HCT116 (cell line): ENCODE data around the gene HEMGN. TPM values are rescaled to one million over a fixed set of nuclear protein-coding genes. Genes with fewer than 3 reads are reported as not detected.

Source experiments
- ATAC-seq: fragments of 200-7000 bp; cut with Tn5 transposase; 2 replicates; pipeline ENCODE4 v1.9.1; 2020; ENCODE audit warnings: mild to moderate bottlenecking, moderate library complexity
- BruUV-seq: library from RNA; stranded (reverse); fragments of 400-500 nt; replicated peaks from 2 replicates; lab custom pipeline; 2021; lab: Mats Ljungman, UMichigan
- CTCF ChIA-PET: fragments of 300-600 bp; sonication (Branson Sonifier 250); formaldehyde crosslinking; loops from one replicate; lab custom pipeline; 2021; ENCODE audit warnings: antibody characterized with exemption; lab: Charles Lee
- POLR2A ChIA-PET: fragments of 300-600, 350-600 bp; sonication (Branson Sonifier 250); formaldehyde crosslinking; loops from one replicate; lab custom pipeline; 2021; ENCODE audit warnings: antibody characterized with exemption; lab: Charles Lee
- RAD21 ChIA-PET, 2 experiments: fragments of 300-600 bp; sonication (Branson Sonifier 250); formaldehyde crosslinking; loops; one replicate each; lab custom pipeline; 2023; ENCODE audit warnings: low total read pairs in 2 of 2; ENCODE audit not compliant: uncharacterized antibody in 2 of 2, unreplicated experiment in 2 of 2, low non-redundant PET in 1 of 2; lab: Charles Lee
- DNase-seq: peaks from one replicate; pipeline ENCODE4 v3.0.0-alpha.2; 2010; ENCODE audit warnings: low read depth, low spot score
- H2AFZ ChIP-seq: fragments of 200-600 bp; shearing (Covaris generic), sonication (generic); 2 replicates; pipeline ENCODE4 v1.6.1; 2017; ENCODE audit warnings: low read depth, mixed run types, mixed read lengths, antibody characterized with exemption, low read length; ENCODE audit not compliant: poor library complexity, severe bottlenecking
- H3K27ac ChIP-seq: 2 replicates; pipeline ENCODE4 v1.5.1; 2012; ENCODE audit warnings: low read depth, low read length
- H3K27me3 ChIP-seq: fragments of 200-600 bp; sonication (generic); 2 replicates; pipeline ENCODE4 v1.6.1; 2016; ENCODE audit warnings: mixed run types, low read length, mixed read lengths; ENCODE audit not compliant: insufficient read depth
- H3K36me3 ChIP-seq, 2 experiments: fragments of 200-500 bp in 1 of 2; fragments of 200-600 bp in 1 of 2; sonication (Bioruptor generic) in 1 of 2; sonication (generic) in 1 of 2; 2 replicates each; pipeline versions ENCODE4 v1.5.1 to v1.6.1; 2014 to 2016; ENCODE audit warnings: low read length in 2 of 2, inconsistent platforms in 1 of 2, mixed read lengths in 1 of 2, mixed run types in 1 of 2; ENCODE audit not compliant: insufficient read depth in 2 of 2, control insufficient read depth in 1 of 2
- H3K4me1 ChIP-seq, 2 experiments: fragments of 200-600 bp in 1 of 2; sonication (generic) in 1 of 2; 2 replicates each; pipeline versions ENCODE4 v1.5.1 to v1.6.1; 2012 to 2017; ENCODE audit warnings: low read length in 2 of 2, inconsistent platforms in 1 of 2, mild to moderate bottlenecking in 1 of 2, mixed read lengths in 1 of 2, mixed run types in 1 of 2, moderate library complexity in 1 of 2; ENCODE audit not compliant: insufficient read depth in 2 of 2, control insufficient read depth in 1 of 2
- H3K4me2 ChIP-seq: fragments of 200-600 bp; sonication (generic); 2 replicates; pipeline ENCODE4 v1.6.1; 2017; ENCODE audit warnings: mixed run types, low read length, mixed read lengths
- H3K4me3 ChIP-seq, 2 experiments: fragments of 200-600 bp in 1 of 2; sonication (generic) in 1 of 2; replicated peaks in 1 of 2; 2 replicates each; pipeline ENCODE4 v1.5.1; 2011 to 2016; ENCODE audit warnings: low read length in 2 of 2, control low read depth in 1 of 2, low read depth in 1 of 2, mild to moderate bottlenecking in 1 of 2, mixed read lengths in 1 of 2, mixed run types in 1 of 2
- H3K79me2 ChIP-seq: fragments of 200-600 bp; sonication (generic); 2 replicates; pipeline ENCODE4 v1.6.1; 2017; ENCODE audit warnings: mild to moderate bottlenecking, mixed run types, low read length, moderate library complexity, mixed read lengths; ENCODE audit not compliant: insufficient read depth
- H3K9ac ChIP-seq: fragments of 200-600 bp; sonication (generic); 2 replicates; pipeline ENCODE4 v1.6.1; 2016; ENCODE audit warnings: low read length, mixed read lengths
- H3K9me2 ChIP-seq: fragments of 200-600 bp; sonication (generic), shearing (Covaris generic); 2 replicates; pipeline ENCODE4 v1.6.1; 2017; ENCODE audit warnings: mixed run types, mild to moderate bottlenecking, moderate library complexity; ENCODE audit not compliant: insufficient read depth
- H3K9me3 ChIP-seq, 2 experiments: fragments of 200-500 bp in 1 of 2; fragments of 200-600 bp in 1 of 2; sonication (Bioruptor generic) in 1 of 2; sonication (generic) in 1 of 2; 2 replicates each; pipeline ENCODE4 v1.6.1; 2014 to 2017; ENCODE audit warnings: low read length in 2 of 2, mixed read lengths in 2 of 2, inconsistent platforms in 1 of 2, low read depth in 1 of 2, mild to moderate bottlenecking in 1 of 2, mixed run types in 1 of 2, moderate library complexity in 1 of 2; ENCODE audit not compliant: control insufficient read depth in 1 of 2, insufficient read depth in 1 of 2
- H4K20me1 ChIP-seq: fragments of 200-600 bp; sonication (generic), shearing (Covaris generic); 2 replicates; pipeline ENCODE4 v1.6.1; 2017; ENCODE audit warnings: mixed run types, mild to moderate bottlenecking, moderate library complexity; ENCODE audit not compliant: insufficient read depth
- CEBPB ChIP-seq: IDR thresholded peaks from 2 replicates; pipeline ENCODE4 v1.6.1; 2012; ENCODE audit warnings: low read depth
- ELF1 ChIP-seq: IDR thresholded peaks from 2 replicates; pipeline ENCODE4 v1.6.1; 2012; ENCODE audit warnings: low read depth, borderline replicate concordance
- EZH2 ChIP-seq: fragments of 200-600 bp; sonication (generic); IDR thresholded peaks from 2 replicates; pipeline ENCODE4 v1.6.1; 2017; ENCODE audit warnings: antibody characterized with exemption, mixed run types
- POLR2A ChIP-seq: IDR thresholded peaks from 2 replicates; pipeline ENCODE4 v1.7.0; 2011; ENCODE audit warnings: borderline replicate concordance; ENCODE audit not compliant: insufficient read depth, insufficient read length; ENCODE audit errors: extremely low read depth
- RAD21 ChIP-seq: IDR thresholded peaks from 2 replicates; pipeline ENCODE4 v1.6.1; 2012; ENCODE audit warnings: low read depth, mild to moderate bottlenecking
- SIN3A ChIP-seq: IDR thresholded peaks from 2 replicates; pipeline ENCODE4 v1.6.1; 2012; ENCODE audit warnings: low read depth
- SP1 ChIP-seq: IDR thresholded peaks from 2 replicates; pipeline ENCODE4 v1.6.1; 2012; ENCODE audit warnings: low read depth
- SRF ChIP-seq: IDR thresholded peaks from 2 replicates; pipeline ENCODE4 v1.6.1; 2012; ENCODE audit warnings: low read depth
- YY1 ChIP-seq: IDR thresholded peaks from 2 replicates; pipeline ENCODE4 v1.6.1; 2011; ENCODE audit warnings: low read length, low read depth, moderate library complexity, mild to moderate bottlenecking; ENCODE audit not compliant: insufficient replicate concordance; ENCODE audit errors: extremely low read depth
- ZNF274 ChIP-seq: fragments of 200-500 bp; sonication (Bioruptor generic); IDR thresholded peaks from 2 replicates; pipeline ENCODE4 v1.6.1; 2014; ENCODE audit warnings: mild to moderate bottlenecking, low read depth, low read length, inconsistent platforms
- intact Hi-C: fragments of 100-400 bp; cut with micrococcal nuclease; formaldehyde crosslinking; loops from 2 replicates; pipeline ENCODE4 v1.10.0; 2022
- total RNA-seq: library from RNA; stranded (reverse); gene quantifications from one replicate; pipeline ENCODE4 v1.2.1, GENCODE V29; 2021; ENCODE audit not compliant: unreplicated experiment
- TF ChIP-seq, protein P1 (sequence below): IDR thresholded peaks from 2 replicates; pipeline ENCODE4 v1.6.1; 2012; ENCODE audit warnings: low read depth

HEMGN gene
- total RNA-seq, 1 experiment from 2014 or later: not detected

DNA sequence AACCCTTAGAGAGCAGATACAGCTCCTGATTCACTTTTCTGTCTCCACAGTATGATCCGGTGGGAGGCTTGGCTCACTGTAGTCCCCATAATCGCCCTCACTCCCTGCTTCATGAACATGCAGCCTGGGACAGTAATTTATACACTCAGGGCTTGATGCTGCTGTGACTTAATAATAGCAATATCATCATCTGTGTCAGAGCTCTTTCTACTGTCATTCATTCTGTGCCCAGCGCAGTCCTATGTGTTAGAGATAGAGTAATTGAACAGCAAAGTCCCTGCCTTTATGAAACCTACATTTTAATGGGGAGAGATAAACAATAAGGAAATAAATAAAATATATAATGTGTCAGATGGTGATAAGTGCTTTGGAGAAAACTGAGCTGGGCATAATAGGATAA, 2.8 kb upstream of the HEMGN start:
- Histone ChIP-seq H4K20me1 (no peaks in the 10 kb centered on the region), H3K9me3 (no peaks in the 10 kb centered on the region), H3K4me3 (no peak overlapping the region), H2AFZ (no peak overlapping the region), H3K27me3 (peaks cover 39% of the 10 kb centered on the region), H3K79me2 (no peaks in the 10 kb centered on the region), H3K27ac (no peak overlapping the region), H3K36me3 (no peaks in the 10 kb centered on the region), H3K9ac (no peak overlapping the region), H3K4me1 (no peaks in the 10 kb centered on the region), H3K9me2 (no peaks in the 10 kb centered on the region), H3K4me2 (no peak overlapping the region)
- ChIA-PET POLR2A (no interaction called here), CTCF (no interaction called here), RAD21 (no interaction called here)
- intact Hi-C loops: no loop called here
- no TSS peak for BruUV-seq
- ATAC-seq (no peak), DNase-seq (no peak)
- TF ChIP-seq SIN3A: no peak
- TF ChIP-seq EZH2: no peak
- TF ChIP-seq, protein P1, sequence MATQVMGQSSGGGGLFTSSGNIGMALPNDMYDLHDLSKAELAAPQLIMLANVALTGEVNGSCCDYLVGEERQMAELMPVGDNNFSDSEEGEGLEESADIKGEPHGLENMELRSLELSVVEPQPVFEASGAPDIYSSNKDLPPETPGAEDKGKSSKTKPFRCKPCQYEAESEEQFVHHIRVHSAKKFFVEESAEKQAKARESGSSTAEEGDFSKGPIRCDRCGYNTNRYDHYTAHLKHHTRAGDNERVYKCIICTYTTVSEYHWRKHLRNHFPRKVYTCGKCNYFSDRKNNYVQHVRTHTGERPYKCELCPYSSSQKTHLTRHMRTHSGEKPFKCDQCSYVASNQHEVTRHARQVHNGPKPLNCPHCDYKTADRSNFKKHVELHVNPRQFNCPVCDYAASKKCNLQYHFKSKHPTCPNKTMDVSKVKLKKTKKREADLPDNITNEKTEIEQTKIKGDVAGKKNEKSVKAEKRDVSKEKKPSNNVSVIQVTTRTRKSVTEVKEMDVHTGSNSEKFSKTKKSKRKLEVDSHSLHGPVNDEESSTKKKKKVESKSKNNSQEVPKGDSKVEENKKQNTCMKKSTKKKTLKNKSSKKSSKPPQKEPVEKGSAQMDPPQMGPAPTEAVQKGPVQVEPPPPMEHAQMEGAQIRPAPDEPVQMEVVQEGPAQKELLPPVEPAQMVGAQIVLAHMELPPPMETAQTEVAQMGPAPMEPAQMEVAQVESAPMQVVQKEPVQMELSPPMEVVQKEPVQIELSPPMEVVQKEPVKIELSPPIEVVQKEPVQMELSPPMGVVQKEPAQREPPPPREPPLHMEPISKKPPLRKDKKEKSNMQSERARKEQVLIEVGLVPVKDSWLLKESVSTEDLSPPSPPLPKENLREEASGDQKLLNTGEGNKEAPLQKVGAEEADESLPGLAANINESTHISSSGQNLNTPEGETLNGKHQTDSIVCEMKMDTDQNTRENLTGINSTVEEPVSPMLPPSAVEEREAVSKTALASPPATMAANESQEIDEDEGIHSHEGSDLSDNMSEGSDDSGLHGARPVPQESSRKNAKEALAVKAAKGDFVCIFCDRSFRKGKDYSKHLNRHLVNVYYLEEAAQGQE: no peak
- TF ChIP-seq ZNF274: no peak
- TF ChIP-seq SP1: no peak

- Histone ChIP-seq H2AFZ (no peak overlapping the region), H3K27me3 (peaks cover 44% of the 10 kb centered on the region), H3K36me3 (no peaks in the 10 kb centered on the region), H3K79me2 (no peaks in the 10 kb centered on the region), H3K4me1 (no peaks in the 10 kb centered on the region), H3K9me3 (no peaks in the 10 kb centered on the region), H3K4me2 (no peak overlapping the region), H3K9ac (no peak overlapping the region), H3K4me3 (no peak overlapping the region), H3K9me2 (no peaks in the 10 kb centered on the region), H4K20me1 (no peaks in the 10 kb centered on the region), H3K27ac (no peak overlapping the region)
- BruUV-seq: no TSS peak
- intact Hi-C loops: no loop called here
- POLR2A ChIA-PET: no interaction called here
- TF ChIP-seq POLR2A (no peak), CEBPB (no peak), ELF1 (no peak), YY1 (no peak), SP1 (no peak), RAD21 (no peak), SRF (no peak), ZNF274 (no peak)
- ATAC-seq: no peak
- RAD21 ChIA-PET: no interaction called here
- CTCF ChIA-PET: no interaction called here
- DNase-seq: no peak
Measured at GRCh38 chr9:97940233-97940632, 2.3 kb upstream of the HEMGN start.
